ENCODE data around the gene DEFB129. TPM values are rescaled to one million over a fixed set of nuclear protein-coding genes. Genes with fewer than 3 reads are reported as not detected.

The DEFB129 gene, protein sequence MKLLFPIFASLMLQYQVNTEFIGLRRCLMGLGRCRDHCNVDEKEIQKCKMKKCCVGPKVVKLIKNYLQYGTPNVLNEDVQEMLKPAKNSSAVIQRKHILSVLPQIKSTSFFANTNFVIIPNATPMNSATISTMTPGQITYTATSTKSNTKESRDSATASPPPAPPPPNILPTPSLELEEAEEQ
- not detected in 2 replicates for total RNA-seq

DNA sequence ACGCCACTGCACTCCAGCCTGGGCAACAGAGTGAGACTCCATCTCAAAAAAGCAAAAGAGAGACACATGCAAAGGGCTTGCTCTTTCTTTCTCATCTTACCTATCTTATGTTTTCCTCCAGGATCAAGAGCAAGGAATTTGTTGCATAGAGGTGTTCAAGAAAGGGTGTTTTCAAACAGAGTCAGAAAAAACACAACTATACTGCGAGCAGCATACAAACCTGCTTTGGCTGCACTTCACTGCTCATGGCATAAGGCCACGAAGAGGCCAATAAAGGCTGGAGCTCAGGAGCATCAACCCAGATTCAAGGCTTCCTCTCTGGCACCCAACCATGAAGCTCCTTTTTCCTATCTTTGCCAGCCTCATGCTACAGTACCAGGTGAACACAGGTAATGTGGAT lies at the start of gene DEFB129:
TSS of gene DEFB129 (plus strand) at position 301 of the 400 bp plus-strand sequence. CDS start at position 332, 31 bp downstream.

DNA sequence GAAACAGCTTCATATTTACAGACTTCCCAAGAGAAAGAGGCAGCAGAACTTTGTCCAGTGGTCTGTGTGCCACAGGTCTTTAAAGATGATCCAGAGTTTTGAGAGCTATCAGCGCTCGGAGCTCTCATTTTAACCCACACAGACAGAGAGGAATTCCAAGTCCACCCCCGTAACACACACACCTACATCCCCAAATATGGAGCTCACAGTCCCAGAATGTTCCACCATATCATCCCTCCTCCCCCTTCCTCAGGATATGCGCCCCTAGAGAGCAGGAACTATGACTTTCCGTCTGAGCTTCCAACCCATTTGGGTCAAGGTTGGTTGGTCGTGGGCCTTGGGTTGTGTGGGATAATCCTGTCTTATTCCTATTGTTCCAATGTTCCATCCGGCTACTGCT lies 37.4 kb upstream of the DEFB129 start, which contains the start of gene DEFB128:
TSS of gene DEFB128 (minus strand) at position 101 of the 400 bp plus-strand sequence. CDS start at position 13, 88 bp downstream.

DNA sequence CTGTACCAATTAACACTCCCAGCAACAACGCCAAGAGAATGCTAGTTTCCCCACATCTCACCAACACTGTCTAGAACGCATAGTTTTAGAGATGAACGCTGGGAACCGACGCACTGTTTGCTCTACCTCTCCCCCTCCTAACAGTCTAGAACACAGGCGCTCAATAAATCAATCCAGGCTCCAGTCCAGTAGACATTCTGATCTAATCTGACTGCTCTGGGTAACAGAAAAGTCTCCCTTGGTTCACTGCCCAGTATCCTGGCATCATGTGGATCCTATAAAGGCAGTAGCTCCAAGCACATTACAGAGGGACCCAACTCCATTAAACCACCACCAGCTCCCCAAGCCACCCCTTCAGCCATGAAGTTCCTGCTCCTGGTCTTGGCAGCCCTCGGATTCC lies 30.4 kb downstream of the DEFB129 start, which contains the start of gene DEFB132:
TSS of gene DEFB132 (plus strand) at position 306 of the 400 bp plus-strand sequence. CDS start at position 361, 55 bp downstream.

Other genes starting within 250 kb of the DEFB129 start
- gene DEFB125, start 139.6 kb upstream of the DEFB129 start, total RNA-seq: not detected in 2 replicates
- gene DEFB126, start 84.7 kb upstream of the DEFB129 start, total RNA-seq: not detected in 2 replicates
- gene DEFB127, start 69.8 kb upstream of the DEFB129 start, total RNA-seq: not detected in 2 replicates
- gene DEFB128, start 37.5 kb upstream of the DEFB129 start, total RNA-seq: not detected in 2 replicates
- not detected in 2 replicates for gene DEFB132, start 30.5 kb downstream of the DEFB129 start, total RNA-seq
- 0.48 and 0.85 TPM in 2 replicates for gene C20orf96, start 63.5 kb downstream of the DEFB129 start, total RNA-seq
- 6.6 and 7.5 TPM in 2 replicates for gene ZCCHC3, start 70.3 kb downstream of the DEFB129 start, total RNA-seq
- 0.96 and 1.9 TPM in 2 replicates for gene SOX12, start 98.3 kb downstream of the DEFB129 start, total RNA-seq
- 8.1 and 17.6 TPM in 2 replicates for gene NRSN2, start 119.9 kb downstream of the DEFB129 start, total RNA-seq
- 392 and 581 TPM in 2 replicates for gene TRIB3, start 153.5 kb downstream of the DEFB129 start, total RNA-seq
- 235 and 274 TPM in 2 replicates for gene RBCK1, start 181.0 kb downstream of the DEFB129 start, total RNA-seq
- gene TBC1D20, start 235.3 kb downstream of the DEFB129 start, total RNA-seq: 31.5 and 36.1 TPM in 2 replicates

Data from tracheal epithelial cell (primary cell).